Nucleus accumbens (tissue), 56 donors: ENCODE data around the gene PRSS1.
"Not testable (repeated sequence)": the region's sequence is repeated elsewhere in the genome, so short reads cannot be mapped to it uniquely, and the experiment has no call there.

Experiments used
- DNase-seq, 56 donors: peaks; one replicate each; lab custom pipeline; 2025; lab: John Stamatoyannopoulos, UW

The PRSS1 gene

GRCh38 chr7:142745745-142746144 lies 3.5 kb upstream of the PRSS1 start:
- DNase-seq = no peak

DNA sequence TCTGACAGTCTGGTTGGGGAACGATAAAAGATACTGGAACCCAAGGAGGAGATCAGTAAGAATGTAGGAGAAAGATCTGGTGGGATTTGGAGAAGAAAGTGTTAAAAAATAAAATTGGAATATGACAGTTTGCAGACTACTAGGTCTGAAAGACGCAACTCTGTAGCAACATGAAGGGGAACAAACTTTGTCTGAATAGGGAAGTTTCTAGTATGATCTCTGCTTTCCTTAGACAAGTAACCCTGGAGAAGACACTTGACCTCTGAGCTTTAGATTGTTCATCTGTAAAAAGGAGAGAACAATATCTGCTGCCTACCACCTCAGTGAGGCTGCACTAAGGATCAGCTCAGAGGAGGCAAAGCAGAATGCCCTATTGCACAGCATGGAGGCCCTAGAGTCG lies 3.0 kb upstream of the PRSS1 start:
- DNase-seq = no peak

DNA sequence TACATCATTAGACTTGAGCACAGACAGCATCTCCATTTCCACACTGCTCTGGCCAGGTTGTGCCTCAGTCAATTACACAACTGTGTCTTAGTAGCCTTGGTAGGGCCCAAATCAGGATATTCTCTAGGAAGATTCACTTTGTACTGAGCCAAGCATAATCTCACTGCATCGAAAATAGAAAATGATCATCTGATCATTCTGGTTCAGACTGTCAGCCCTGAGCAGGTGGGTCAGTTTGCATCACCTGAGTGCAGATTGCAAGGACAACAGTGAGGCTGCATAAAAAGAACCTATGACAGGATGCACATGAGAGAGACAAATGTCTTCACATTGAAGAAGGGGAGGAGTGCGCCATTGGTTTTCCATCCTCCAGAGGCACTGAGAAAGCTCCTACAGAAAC lies 862 bp upstream of the PRSS1 start:
- not testable (repeated sequence) for DNase-seq

DNA sequence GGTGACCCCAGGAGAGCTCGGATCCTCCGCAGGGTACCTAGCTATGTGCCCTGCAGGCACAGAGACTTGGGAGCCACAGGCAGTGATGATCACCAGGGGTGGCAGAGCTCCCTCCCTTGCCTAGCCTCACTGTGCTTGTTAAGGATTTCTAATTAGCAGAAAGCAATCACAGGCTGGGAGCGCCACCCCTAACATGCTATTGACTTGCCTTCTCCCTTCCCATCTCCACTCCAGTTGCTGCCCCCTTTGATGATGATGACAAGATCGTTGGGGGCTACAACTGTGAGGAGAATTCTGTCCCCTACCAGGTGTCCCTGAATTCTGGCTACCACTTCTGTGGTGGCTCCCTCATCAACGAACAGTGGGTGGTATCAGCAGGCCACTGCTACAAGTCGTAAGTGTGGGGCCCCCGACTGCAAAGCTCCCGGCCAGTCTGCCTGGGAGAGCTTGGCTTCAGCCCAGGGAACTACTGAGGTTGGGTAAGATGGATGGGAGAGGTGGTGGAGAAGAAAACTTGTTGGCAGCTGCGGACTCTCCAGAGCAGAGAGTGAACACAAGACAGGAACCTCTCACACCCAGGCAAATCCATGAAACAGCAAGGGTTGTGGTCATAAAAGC lies 1.2 kb downstream of the PRSS1 start:
- no peak for DNase-seq

DNA sequence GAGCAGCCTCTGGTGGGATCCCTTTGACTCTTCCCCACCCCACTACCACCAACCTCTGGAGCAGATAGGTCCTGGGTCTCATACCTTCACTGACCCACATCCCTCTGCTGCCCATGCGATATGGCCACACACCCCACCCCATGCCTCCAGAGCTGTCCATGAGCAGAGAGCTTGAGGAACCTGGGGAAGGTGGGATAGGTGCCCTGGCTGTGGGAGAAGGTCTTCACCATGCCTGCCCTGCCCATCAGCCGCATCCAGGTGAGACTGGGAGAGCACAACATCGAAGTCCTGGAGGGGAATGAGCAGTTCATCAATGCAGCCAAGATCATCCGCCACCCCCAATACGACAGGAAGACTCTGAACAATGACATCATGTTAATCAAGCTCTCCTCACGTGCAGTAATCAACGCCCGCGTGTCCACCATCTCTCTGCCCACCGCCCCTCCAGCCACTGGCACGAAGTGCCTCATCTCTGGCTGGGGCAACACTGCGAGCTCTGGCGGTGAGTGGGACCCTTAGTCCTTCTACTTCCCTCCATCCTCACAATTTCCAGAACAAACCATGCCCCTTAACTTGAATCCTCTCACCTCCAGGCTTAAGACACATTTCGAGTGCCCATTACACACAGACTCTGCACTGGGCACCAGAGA lies 2.4 kb downstream of the PRSS1 start:
- not testable (repeated sequence) for DNase-seq

- no peak for DNase-seq
Observed at GRCh38 chr7:142752376-142753225, 3.3 kb downstream of the PRSS1 start.

GRCh38 chr7:142753366-142753765 lies 4.1 kb downstream of the PRSS1 start:
- no peak for DNase-seq

GRCh38 chr7:142753925-142754491 lies 4.7 kb downstream of the PRSS1 start:
- not testable (repeated sequence) for DNase-seq

- DNase-seq = no peak
Observed at GRCh38 chr7:142754681-142755575, 5.7 kb downstream of the PRSS1 start.

- not testable (repeated sequence) for DNase-seq
Observed at GRCh38 chr7:142758312-142758711, 9.0 kb downstream of the PRSS1 start.

GRCh38 chr7:142759433-142759832 lies 10.2 kb downstream of the PRSS1 start:
- DNase-seq = no peak

DNA sequence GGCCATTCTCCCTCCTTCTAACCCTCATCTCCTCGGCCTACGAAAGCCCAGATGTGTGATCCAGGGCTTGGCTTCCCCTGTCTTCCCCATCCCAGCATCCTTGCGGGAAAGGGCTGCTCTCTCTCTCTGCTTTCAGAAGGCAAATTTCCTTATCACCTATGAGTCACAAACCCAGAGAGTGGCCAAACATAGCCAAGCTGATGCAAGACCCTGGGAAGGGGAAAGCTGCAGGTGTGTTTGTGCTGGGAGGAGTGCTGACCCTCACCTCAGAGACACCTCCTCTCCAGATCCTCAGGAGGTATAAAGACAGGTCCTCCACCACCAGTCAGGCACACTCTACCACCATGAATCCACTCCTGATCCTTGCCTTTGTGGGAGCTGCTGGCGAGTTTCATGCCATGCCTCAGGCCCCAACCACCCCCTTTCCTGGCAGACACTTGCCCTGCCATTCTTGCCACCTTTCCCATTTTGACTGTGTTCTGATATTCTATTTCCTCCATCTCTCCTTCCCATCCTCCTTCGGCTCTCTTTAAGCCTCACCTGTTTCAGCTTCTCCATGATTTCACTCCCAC lies 10.9 kb downstream of the PRSS1 start:
- DNase-seq = no peak

DNA sequence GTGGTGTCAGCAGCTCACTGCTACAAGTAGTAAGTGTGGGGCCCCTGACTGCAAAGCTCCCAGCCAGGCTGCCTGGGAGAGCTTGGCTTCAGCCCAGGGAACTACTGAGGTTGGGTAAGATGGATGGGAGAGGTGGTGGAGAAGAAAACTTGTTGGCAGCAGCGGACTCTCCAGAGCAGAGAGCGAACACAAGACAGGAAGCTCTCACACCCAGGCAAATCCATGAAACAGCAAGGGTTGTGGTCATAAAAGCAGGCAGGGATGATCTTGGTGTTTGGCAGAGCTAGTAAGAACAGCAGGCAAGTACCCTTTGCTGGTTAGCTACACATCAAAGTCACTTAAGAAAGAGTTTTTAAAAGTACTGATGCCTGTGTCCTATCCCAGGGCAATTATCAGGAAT lies 12.3 kb downstream of the PRSS1 start:
- DNase-seq = not testable (repeated sequence)

DNA sequence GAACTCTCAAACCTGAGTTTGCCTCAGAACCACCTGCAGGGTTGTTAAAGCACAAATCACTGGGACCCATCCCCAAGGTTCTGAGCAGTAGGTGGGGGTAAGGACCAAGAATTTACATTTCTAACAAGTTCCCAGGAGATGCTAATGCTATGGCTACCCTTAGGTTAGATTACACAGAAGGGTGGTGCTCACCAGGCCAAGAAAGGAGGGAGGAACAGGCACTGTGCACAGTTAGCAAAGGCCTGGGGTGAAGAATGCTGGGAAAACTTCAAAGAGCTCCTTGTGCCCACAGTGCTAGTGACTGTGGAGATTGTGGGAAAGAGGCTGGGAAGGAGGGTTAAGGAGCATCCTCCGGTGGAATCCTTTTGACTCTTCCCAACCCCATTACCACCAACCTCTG lies 12.8 kb downstream of the PRSS1 start:
- no peak for DNase-seq

GRCh38 chr7:142767451-142767850 lies 18.2 kb downstream of the PRSS1 start:
- DNase-seq = no peak

DNA sequence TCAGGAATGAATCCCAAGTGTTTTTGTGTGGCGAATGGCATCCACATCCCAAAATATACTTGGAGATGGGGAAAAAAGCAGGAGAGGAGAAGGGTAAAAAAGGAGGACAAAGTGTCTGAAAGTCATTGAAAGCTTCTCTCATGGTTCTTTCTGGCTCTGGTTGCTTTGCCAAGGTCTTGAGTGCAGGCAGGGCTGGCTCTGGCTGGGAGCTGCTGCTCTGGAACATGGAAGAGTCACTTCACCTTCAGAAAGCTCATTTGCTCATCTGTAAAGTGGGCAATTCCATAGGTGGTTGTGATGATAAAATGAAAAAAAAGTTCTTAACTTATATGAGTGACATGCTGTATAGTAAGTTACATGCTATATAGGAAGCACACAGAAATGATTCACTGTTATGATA lies 18.6 kb downstream of the PRSS1 start:
- no peak for DNase-seq

- not testable (repeated sequence) for DNase-seq
Observed at GRCh38 chr7:142768885-142769284, 19.6 kb downstream of the PRSS1 start.

DNA sequence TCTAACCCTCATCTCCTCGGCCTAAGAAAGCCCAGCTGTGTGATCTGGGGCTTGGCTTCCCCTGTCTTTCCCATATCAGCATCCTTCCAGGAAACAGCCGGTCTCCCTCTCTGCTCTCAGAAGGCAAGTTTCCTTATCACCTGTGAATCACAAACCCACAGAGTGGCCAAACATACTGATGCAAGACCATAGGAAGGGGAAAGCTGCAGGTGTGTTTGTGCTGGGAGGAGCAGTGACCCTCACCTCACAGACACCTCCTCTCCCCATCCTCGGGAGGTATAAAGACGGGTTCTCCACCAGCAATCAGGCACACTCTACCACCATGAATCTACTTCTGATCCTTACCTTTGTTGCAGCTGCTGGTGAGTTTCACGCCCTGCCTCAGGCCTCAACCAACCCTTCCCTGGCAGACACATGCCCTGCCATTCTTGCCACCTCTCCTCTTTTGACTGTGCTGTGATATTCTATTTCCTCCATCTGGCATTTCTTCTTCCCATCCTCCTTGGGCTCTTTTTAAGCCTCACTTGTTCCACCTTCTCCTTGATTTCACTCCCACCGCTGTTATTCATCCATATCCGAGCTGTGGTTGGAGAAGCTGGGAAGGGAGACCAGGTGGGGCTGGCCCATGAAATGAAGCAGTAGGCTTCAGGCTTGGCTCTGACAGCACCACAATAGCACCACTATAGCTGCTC lies 21.5 kb downstream of the PRSS1 start, which contains the start of gene PRSS2:
Gene PRSS2 (plus strand): TSS at position 310 of the 692 bp plus-strand sequence. CDS start 13 bp downstream, at position 323.
- DNase-seq = no peak

DNA sequence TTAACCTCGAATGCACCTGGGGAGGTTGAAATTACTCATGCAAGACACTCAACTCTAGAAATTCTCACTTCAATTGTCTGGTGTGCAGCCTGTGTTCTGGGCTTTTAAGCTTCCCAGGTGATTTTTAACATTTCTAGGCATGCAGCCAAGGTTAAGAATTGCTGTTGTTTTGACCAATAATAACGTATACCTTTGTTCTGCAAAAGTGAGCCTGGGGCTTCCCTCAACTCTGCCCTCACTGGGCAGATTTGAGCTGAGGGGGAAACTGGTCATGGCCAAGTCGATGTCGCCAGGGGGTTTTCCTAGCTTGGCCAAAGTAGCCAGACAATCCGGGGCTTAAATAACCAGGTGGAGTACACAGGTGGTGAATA lies 22.1 kb downstream of the PRSS1 start:
- no peak for DNase-seq
